NB4 (cell line): Measurements from ENCODE around the gene CFLAR.

ENCODE experiments used
- DNase-seq: peaks from one replicate; pipeline ENCODE4 v3.0.0; 2010; ENCODE audit warnings: low read depth
- H3K4me3 ChIP-seq: one replicate; pipeline ENCODE4 v1.5.1; 2011; ENCODE audit warnings: mild to moderate bottlenecking, low read depth, low read length, moderate library complexity
- CTCF ChIP-seq: IDR thresholded peaks from one replicate; pipeline ENCODE4 v1.5.1; 2012; ENCODE audit warnings: low read depth, low read length
- MYC ChIP-seq: IDR thresholded peaks from 2 replicates; pipeline ENCODE4 v1.6.1; 2011; ENCODE audit warnings: low read depth, low read length
- POLR2A ChIP-seq: IDR thresholded peaks from 2 replicates; pipeline ENCODE4 v1.6.1; 2011; ENCODE audit warnings: mild to moderate bottlenecking; ENCODE audit not compliant: insufficient read length; ENCODE audit errors: extremely low read depth
- TF ChIP-seq, protein P1 (sequence below): IDR thresholded peaks from 2 replicates; pipeline ENCODE4 v1.6.1; 2011; ENCODE audit warnings: low read depth, low read length

The CFLAR gene

GRCh38 chr2:201151127-201151981, 35.4 kb downstream of the CFLAR start:
- TF ChIP-seq POLR2A (no peak), MYC (no peak), CTCF (no peak)
- TF ChIP-seq, protein P1, sequence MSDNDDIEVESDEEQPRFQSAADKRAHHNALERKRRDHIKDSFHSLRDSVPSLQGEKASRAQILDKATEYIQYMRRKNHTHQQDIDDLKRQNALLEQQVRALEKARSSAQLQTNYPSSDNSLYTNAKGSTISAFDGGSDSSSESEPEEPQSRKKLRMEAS: no peak
- H3K4me3 ChIP-seq: peak overlapping the region; percentile 18
- peak; percentile 78 for DNase-seq

DNA sequence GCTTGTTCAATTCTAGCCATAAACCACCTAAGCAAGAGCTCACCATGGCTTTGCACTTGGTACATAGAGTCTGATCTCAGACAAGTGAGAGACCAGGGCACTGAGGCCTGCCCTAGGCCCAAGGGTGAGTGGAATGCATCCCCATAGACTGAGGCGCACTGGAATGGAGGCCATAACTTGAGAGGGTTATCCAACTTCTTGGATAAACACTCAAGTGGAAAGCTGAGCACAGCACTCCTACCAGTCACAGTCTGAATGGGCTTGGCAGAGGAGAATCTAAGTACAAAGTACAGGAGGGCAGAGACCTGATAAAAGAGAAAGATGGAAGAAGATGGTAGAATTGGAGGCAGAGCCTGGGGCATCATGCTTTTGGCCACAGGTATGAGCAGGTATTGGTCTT, 36.6 kb downstream of the CFLAR start:
- no peak for TF ChIP-seq CTCF
- TF ChIP-seq, protein P1: no peak
- no peak for TF ChIP-seq POLR2A
- TF ChIP-seq MYC: no peak
- DNase-seq: no peak
- no peak overlapping the region for H3K4me3 ChIP-seq

- no peak for TF ChIP-seq MYC
- TF ChIP-seq, protein P1: no peak
- TF ChIP-seq CTCF: no peak
- no peak for TF ChIP-seq POLR2A
Measured at GRCh38 chr2:201152999-201153815, 37.2 kb downstream of the CFLAR start.

DNA sequence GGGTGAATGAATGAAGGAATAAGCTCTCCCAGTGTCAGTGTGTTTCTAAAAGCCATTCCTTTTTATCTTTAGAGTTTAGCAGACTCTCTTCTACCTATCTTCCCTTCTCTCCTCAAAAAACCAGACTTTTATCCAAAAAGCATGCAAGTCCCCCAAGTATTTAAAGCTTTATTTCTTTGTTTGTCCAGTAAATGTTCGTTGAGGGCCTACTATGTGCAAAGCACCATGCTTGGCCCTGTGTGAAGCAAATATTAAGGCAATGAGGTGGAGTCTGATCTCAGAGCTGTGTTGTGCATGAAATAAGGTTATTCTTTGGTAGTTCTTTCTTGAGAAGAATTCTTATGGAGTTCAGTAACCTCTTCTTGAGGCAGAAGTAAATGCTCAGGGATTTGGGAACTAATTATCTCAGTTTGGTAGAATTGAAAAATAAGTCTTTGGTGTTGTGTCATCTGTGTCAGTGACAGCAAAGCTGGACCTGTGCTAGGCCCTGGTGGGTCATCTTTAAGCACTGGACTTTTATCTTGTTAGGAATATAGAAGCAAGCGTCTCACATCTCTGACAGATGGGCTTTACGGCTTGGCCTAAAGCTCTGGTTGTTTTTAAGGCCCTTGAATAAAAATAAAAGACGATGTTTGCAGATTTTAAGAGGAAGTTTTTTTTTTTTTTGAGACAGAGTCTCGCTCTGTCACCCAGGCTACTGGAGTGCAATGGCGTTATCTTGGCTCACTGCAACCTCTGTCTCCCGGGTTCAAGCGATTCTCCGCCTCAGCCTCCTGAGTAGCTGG, 38.8 kb downstream of the CFLAR start:
- H3K4me3 ChIP-seq: no peak overlapping the region
- no peak for TF ChIP-seq MYC
- TF ChIP-seq, protein P1: no peak
- TF ChIP-seq POLR2A: no peak
- no peak for TF ChIP-seq CTCF
- DNase-seq: no peak

More at GRCh38 chr2:201152999-201153815, 37.2 kb downstream of the CFLAR start:
- DNase-seq: no peak
- H3K4me3 ChIP-seq: no peak overlapping the region

GRCh38 chr2:201156036-201156435, 40.1 kb downstream of the CFLAR start:
- no peak for DNase-seq
- no peak overlapping the region for H3K4me3 ChIP-seq
- TF ChIP-seq, protein P1: no peak
- TF ChIP-seq CTCF: no peak
- no peak for TF ChIP-seq MYC
